Renal pelvis (tissue), 4 donors: ENCODE measurements around the gene LRRC8A. TPM values are rescaled to one million over a fixed set of nuclear protein-coding genes. Genes with fewer than 3 reads are reported as not detected.

ENCODE experiments used
- DNase-seq: peaks from one replicate; pipeline ENCODE4 v3.0.0-alpha.2; 2013
- polyA plus RNA-seq, 3 donors: library from polyadenylated mRNA; unstranded; fragments of 120-200 nt; gene quantifications; one replicate each; pipeline ENCODE4 v1.2.1, GENCODE V29; 2013; ENCODE audit not compliant: insufficient read length in 3 of 3

Gene LRRC8A
- polyA plus RNA-seq, 3 donors, result 27.9 to 36.2 (median 34.7) TPM

DNA sequence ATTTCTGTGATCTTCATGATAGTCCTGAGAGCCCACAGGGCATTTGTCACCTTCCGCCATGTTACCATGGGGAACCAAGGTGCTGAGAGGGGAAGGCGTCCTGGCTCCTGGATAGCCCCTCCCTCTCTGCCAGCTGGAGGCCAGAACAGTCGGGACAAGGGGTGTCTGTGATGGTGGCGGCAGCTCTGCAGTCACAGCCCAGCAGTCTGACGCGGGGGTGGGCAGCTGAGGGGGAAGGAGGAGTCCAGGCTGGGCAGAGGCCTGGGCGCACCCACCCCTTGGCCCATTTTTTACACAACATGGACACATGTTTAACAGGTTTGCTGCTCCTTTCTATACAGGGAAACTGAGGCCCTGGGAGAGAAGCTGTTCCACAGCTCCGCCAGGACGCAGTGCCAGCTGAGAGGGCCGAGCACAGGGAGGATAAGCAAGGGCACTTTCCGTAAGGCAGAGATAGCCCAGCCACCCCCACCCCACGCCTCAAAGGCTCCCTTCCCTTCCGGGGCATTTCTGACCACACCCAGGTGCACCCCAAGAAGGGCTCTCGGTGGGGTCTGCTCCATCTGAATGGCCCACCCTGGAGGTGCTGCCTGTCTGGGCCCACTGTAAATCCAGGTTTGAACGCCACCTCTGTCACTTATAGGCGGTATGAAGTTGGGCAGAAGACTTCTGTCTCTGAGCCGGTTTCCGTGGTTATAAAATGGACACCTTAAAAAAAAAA, 17.1 kb downstream of the LRRC8A start:
- no peak for DNase-seq

- no peak for DNase-seq
Observed at GRCh38 chr9:128899566-128900322, 17.8 kb downstream of the LRRC8A start.

DNA sequence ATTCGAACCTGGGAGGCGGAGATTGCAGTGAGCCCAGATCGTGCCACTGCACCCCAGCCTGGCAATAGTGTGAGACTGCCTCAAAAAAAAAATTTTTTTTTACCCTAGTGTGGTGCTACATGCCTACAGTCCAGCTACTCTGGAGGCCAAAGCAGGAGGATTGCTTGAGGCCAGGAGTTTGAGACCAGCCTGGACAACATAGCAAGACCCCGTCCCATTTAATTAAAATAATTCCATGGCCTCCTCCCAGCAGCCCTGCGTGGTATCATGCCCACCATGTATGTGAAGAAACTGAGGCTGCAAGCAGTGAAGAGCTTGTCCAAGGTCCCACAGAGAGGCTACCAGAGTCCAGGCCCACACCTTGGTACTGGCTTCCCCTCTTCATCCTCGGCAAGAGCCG, 19.4 kb downstream of the LRRC8A start:
- DNase-seq, result no peak

DNA sequence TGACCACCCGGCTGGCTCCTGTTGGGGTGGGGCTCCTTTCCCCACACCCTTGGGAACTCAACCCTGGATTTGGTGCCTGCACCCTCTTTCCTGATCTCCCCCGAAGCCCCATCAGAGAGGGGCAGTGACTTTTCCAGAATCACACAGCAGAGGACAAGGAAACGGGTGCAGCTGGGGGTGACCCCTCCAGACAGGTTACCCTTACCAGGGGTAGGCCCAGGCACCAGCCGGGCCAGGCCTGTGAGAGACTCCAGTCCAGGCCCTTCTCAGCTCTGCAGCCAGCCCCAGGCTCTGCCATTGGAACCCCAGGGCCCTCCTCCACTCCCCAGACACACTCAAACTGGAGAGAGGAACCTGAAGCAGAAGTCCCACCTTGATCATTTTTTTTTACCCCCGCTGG, 19.9 kb downstream of the LRRC8A start:
- no peak for DNase-seq

DNA sequence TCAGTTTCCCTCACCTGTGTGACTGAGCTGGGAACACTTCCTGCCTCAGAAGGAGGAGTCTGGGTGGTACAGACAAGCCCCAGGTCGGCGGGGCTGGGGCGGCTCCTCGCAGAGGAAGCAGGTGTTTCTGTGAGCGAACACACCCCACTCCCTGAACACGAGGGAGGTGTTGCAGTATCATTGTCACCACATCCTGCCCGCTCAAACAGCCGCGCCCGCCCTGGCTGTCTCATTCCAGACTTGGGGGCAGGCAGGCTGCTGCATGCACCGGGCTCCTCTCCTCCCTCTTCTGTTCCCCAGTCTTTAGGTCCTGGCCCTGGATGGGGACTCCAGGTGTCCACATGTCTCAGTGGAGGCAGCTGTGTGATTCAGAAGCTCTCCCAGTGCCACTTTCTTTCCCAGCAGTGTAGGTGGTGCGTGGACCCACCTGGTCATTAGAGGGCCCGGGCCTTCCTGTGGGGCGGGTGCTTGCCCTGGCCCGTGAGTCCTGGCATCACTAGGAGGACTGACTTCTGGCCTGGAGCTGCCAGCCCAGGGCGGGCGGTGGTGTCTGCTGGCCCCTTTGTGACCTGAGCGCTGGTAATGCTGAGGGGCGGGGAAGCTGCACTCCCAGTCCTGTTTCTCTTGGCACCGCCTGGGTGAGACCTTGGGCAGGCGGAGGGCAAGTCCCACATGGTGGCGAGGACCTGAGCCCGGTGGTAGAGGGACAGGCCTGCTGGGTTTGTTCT, 20.6 kb downstream of the LRRC8A start:
- no peak for DNase-seq

DNA sequence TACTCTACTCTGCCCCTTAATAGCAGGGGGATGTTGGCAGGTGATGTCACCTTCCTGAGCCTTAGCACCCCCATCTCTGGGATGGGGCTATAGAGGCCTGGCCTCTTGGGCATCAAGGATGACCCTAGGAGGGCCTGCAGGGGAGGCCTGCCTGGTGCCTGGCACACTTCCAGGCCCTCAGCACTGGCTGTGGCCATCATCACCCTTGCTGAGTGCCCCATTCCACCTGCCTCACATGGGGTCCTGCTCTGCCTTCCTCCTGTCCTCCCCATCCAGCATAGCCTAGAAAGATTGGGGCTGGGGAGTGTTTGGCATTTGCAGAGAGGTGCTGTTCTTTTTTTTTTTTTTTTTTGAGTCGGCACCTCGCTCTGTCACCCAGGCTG, 21.1 kb downstream of the LRRC8A start:
- no peak for DNase-seq

GRCh38 chr9:128903871-128904620, 22.1 kb downstream of the LRRC8A start:
- no peak for DNase-seq

DNA sequence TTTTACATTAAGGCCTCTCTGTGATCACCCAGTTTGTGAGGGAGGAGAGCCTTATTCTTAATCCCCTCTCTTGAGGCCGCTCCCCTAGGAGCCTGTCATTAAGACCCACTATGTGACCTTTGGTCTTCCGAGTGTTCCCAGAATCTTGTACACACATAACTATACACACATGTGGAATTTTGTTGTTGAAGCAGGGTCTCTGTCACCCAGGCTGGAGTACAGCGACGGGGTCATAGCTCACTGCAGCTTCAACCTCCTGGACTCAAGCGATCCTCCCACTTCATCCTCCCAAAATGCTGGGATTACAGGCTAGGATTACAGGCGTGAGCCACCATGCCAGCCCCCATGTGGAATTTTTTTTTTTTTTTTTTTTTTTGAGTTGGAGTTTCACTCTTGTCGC, 24.0 kb downstream of the LRRC8A start:
- DNase-seq, result no peak

GRCh38 chr9:128906741-128907140, 24.8 kb downstream of the LRRC8A start:
- no peak for DNase-seq

- no peak for DNase-seq
Observed at GRCh38 chr9:128908372-128908771, 26.4 kb downstream of the LRRC8A start.

- no peak for DNase-seq
Observed at GRCh38 chr9:128909859-128910258, 27.9 kb downstream of the LRRC8A start.

DNA sequence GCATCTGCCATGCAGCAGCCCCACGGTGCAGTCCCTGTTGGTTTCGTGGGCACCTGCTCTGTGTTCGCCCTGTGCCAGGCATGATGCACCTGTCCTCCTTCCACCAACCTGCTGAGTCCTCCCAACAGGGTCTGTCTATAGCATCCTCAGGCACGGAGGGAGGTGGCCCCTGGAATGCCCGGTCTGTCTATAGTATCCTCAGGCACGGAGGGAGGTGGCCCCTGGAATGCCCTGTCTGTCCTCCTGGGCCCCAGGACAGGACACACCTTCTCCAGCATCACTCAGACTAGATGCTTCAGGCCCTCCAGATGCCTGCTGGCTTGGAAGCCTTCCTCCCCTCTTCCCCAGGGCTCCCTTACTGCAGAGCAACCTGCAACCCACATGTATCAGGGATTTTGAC, 29.0 kb downstream of the LRRC8A start:
- no peak for DNase-seq

- no peak for DNase-seq
Observed at GRCh38 chr9:128911529-128912035, 29.6 kb downstream of the LRRC8A start.

- DNase-seq, result no peak
Observed at GRCh38 chr9:128912270-128912853, 30.4 kb downstream of the LRRC8A start.

GRCh38 chr9:128913048-128913900, 31.3 kb downstream of the LRRC8A start:
- DNase-seq, result no peak

- no peak for DNase-seq
Observed at GRCh38 chr9:128913995-128914772, 32.3 kb downstream of the LRRC8A start.

DNA sequence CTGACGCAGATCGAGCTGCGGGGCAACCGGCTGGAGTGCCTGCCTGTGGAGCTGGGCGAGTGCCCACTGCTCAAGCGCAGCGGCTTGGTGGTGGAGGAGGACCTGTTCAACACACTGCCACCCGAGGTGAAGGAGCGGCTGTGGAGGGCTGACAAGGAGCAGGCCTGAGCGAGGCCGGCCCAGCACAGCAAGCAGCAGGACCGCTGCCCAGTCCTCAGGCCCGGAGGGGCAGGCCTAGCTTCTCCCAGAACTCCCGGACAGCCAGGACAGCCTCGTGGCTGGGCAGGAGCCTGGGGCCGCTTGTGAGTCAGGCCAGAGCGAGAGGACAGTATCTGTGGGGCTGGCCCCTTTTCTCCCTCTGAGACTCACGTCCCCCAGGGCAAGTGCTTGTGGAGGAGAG, 34.3 kb downstream of the LRRC8A start:
- DNase-seq, result no peak

DNA sequence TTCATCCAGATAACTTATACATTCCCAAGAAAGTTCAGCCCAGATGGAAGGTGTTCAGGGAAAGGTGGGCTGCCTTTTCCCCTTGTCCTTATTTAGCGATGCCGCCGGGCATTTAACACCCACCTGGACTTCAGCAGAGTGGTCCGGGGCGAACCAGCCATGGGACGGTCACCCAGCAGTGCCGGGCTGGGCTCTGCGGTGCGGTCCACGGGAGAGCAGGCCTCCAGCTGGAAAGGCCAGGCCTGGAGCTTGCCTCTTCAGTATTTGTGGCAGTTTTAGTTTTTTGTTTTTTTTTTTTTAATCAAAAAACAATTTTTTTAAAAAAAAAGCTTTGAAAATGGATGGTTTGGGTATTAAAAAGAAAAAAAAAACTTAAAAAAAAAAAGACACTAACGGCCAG, 34.8 kb downstream of the LRRC8A start:
- no peak for DNase-seq

DNA sequence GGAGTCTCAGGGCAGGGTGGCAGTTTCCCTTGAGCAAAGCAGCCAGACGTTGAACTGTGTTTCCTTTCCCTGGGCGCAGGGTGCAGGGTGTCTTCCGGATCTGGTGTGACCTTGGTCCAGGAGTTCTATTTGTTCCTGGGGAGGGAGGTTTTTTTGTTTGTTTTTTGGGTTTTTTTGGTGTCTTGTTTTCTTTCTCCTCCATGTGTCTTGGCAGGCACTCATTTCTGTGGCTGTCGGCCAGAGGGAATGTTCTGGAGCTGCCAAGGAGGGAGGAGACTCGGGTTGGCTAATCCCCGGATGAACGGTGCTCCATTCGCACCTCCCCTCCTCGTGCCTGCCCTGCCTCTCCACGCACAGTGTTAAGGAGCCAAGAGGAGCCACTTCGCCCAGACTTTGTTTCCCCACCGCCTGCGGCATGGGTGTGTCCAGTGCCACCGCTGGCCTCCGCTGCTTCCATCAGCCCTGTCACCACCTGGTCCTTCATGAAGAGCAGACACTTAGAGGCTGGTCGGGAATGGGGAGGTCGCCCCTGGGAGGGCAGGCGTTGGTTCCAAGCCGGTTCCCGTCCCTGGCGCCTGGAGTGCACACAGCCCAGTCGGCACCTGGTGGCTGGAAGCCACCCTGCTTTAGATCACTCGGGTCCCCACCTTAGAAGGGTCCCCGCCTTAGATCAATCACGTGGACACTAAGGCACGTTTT, 35.4 kb downstream of the LRRC8A start:
- no peak for DNase-seq
